Liver (tissue), 9 donors: ENCODE measurements around the gene AIDA. TPM values are rescaled to one million over a fixed set of nuclear protein-coding genes. Genes with fewer than 3 reads are reported as not detected.
A peak's percentile ranks its signal among the peaks of the same experiment; 100 is the strongest.

Experiments used
- DNase-seq: peaks from one replicate; pipeline ENCODE4 v3.0.0-alpha.2; 2017; ENCODE audit warnings: low spot score
- H3K27ac ChIP-seq, 2 donors: one replicate each; pipeline ENCODE4 v1.7.0; 2013; ENCODE audit warnings: inconsistent platforms in 2 of 2, low read length in 2 of 2, control low read depth in 1 of 2, low read depth in 1 of 2, mild to moderate bottlenecking in 1 of 2
- H3K27me3 ChIP-seq, 4 donors: one replicate each; pipeline versions ENCODE4 v1.6.1 to v1.7.0; 2013; ENCODE audit warnings: low read length in 3 of 4, inconsistent platforms in 1 of 4, mild to moderate bottlenecking in 1 of 4, moderate library complexity in 1 of 4; ENCODE audit not compliant: control insufficient read depth in 4 of 4, insufficient read depth in 4 of 4
- H3K36me3 ChIP-seq, 4 donors: one replicate each; pipeline versions ENCODE4 v1.6.1 to v1.7.0; 2013; ENCODE audit warnings: low read length in 3 of 4, mild to moderate bottlenecking in 3 of 4, low read depth in 1 of 4, moderate library complexity in 1 of 4; ENCODE audit not compliant: control insufficient read depth in 4 of 4, insufficient read depth in 3 of 4
- H3K4me1 ChIP-seq, 4 donors: one replicate each; pipeline versions ENCODE4 v1.6.1 to v1.7.0; 2013; ENCODE audit warnings: low read length in 3 of 4, mild to moderate bottlenecking in 3 of 4, moderate library complexity in 1 of 4; ENCODE audit not compliant: control insufficient read depth in 4 of 4, insufficient read depth in 4 of 4
- H3K4me3 ChIP-seq, 3 donors: one replicate each; pipeline versions ENCODE4 v1.6.1 to v1.7.0; 2013; ENCODE audit warnings: low read length in 3 of 3, control low read depth in 1 of 3, low read depth in 1 of 3, mild to moderate bottlenecking in 1 of 3
- H3K9ac ChIP-seq, 2 donors: one replicate each; pipeline ENCODE4 v1.7.0; 2013; ENCODE audit warnings: low read length in 2 of 2, mild to moderate bottlenecking in 2 of 2, moderate library complexity in 2 of 2, control low read depth in 1 of 2, low read depth in 1 of 2
- H3K9me3 ChIP-seq, 4 donors: one replicate each; pipeline versions ENCODE4 v1.6.1 to v1.7.0; 2013; ENCODE audit warnings: low read length in 3 of 4; ENCODE audit not compliant: control insufficient read depth in 4 of 4
- CTCF ChIP-seq: fragments of 150-350 bp; IDR thresholded peaks from 2 replicates; pipeline ENCODE4 v1.5.1; 2017; ENCODE audit warnings: improper control_type of control experiment, low read depth, low read length; ENCODE audit not compliant: missing input control
- EGR1 ChIP-seq, 2 donors: IDR thresholded peaks; 2 replicates each; pipeline ENCODE4 v1.6.1; 2016 to 2018; ENCODE audit warnings: antibody characterized with exemption in 2 of 2, low read depth in 2 of 2
- GABPA ChIP-seq, 2 donors: IDR thresholded peaks in 1 of 2; conservative IDR thresholded peaks in 1 of 2; 2 replicates each; pipeline ENCODE4 v1.6.1; 2016; ENCODE audit warnings: antibody characterized with exemption in 2 of 2, mild to moderate bottlenecking in 1 of 2, moderate library complexity in 1 of 2
- HNF4A ChIP-seq, 2 donors: conservative IDR thresholded peaks; 2 replicates each; pipeline ENCODE4 v1.6.1; 2016; ENCODE audit warnings: antibody characterized with exemption in 2 of 2, mild to moderate bottlenecking in 2 of 2
- HNF4G ChIP-seq: IDR thresholded peaks from 2 replicates; pipeline ENCODE4 v1.6.1; 2016; ENCODE audit warnings: antibody characterized with exemption
- NR2F2 ChIP-seq: IDR thresholded peaks from 2 replicates; pipeline ENCODE4 v1.6.1; 2016; ENCODE audit warnings: antibody characterized with exemption
- RAD21 ChIP-seq, 2 donors: IDR thresholded peaks; 2 replicates each; pipeline ENCODE4 v1.6.1; 2016; ENCODE audit warnings: antibody characterized with exemption in 2 of 2, mild to moderate bottlenecking in 2 of 2
- RXRA ChIP-seq, 2 donors: IDR thresholded peaks; 2 replicates each; pipeline ENCODE4 v1.6.1; 2017 to 2018; ENCODE audit warnings: antibody characterized with exemption in 2 of 2, mild to moderate bottlenecking in 1 of 2
- TAF1 ChIP-seq: conservative IDR thresholded peaks from 2 replicates; pipeline ENCODE4 v1.6.1; 2016; ENCODE audit warnings: antibody characterized with exemption, mild to moderate bottlenecking
- WGBS: extraction: QIAGEN DNeasy Blood & Tissue Kit; methylation state at CpG from one replicate; pipeline ENCODE4 v1.1.7; 2013; 5-methylcytosine and 5-hydroxymethylcytosine counted together
- polyA plus RNA-seq, 2 donors: library from polyadenylated mRNA; stranded (reverse) in 1 of 2; unstranded in 1 of 2; fragments of 200-250 nt in 1 of 2; fragments of >200 nt in 1 of 2; fragmentation: Nextera tagmentation in 1 of 2; extraction: Ambion mirVana in 1 of 2; gene quantifications; one replicate each; pipeline versions ENCODE4 v1.2.1 to v1.2.3, GENCODE V29; 2013 to 2015
- total RNA-seq, 2 donors: library from RNA; depleted of rRNA; stranded (reverse); fragments of >200 nt; gene quantifications; one replicate each; pipeline ENCODE4 v1.2.3, GENCODE V29; 2014
- TF ChIP-seq, protein P1 (sequence below): IDR thresholded peaks from 2 replicates; pipeline ENCODE4 v1.6.1; 2016; ENCODE audit warnings: antibody characterized with exemption, mild to moderate bottlenecking
- donor health status: healthy.
- donor health status: healthy.
- donor health status: healthy.
- donor health status: healthy.
- donor health status: healthy.

Gene AIDA
- total and polyA plus RNA-seq, 4 donors = 9.3 to 48.2 (median 21.5) TPM

- no peak for DNase-seq
- Histone ChIP-seq H3K4me3 (no peak overlapping the region), H3K9me3 (no peaks in the 10 kb centered on the region), H3K27me3 (no peaks in the 10 kb centered on the region), H3K27ac (no peak overlapping the region), H3K36me3 (peaks cover 0 to 15% (median 4%) of the 10 kb centered on the region in 4 donors), H3K9ac (no peak overlapping the region), H3K4me1 (no peaks in the 10 kb centered on the region)
- TF ChIP-seq CTCF = no peak
- peak; percentile 73 to 77 for TF ChIP-seq HNF4A (conservative IDR thresholded peaks at IDR 0.05)
- peak; percentile 37 for TF ChIP-seq HNF4G
- peak in 1 of 2 donors; percentile 13 for TF ChIP-seq RAD21 (IDR thresholded peaks at IDR 0.05)
- TF ChIP-seq NR2F2 = peak; percentile 54
- TF ChIP-seq RXRA (IDR thresholded peaks at IDR 0.05) = peak; percentile 42 to 62
- TF ChIP-seq, protein P1, sequence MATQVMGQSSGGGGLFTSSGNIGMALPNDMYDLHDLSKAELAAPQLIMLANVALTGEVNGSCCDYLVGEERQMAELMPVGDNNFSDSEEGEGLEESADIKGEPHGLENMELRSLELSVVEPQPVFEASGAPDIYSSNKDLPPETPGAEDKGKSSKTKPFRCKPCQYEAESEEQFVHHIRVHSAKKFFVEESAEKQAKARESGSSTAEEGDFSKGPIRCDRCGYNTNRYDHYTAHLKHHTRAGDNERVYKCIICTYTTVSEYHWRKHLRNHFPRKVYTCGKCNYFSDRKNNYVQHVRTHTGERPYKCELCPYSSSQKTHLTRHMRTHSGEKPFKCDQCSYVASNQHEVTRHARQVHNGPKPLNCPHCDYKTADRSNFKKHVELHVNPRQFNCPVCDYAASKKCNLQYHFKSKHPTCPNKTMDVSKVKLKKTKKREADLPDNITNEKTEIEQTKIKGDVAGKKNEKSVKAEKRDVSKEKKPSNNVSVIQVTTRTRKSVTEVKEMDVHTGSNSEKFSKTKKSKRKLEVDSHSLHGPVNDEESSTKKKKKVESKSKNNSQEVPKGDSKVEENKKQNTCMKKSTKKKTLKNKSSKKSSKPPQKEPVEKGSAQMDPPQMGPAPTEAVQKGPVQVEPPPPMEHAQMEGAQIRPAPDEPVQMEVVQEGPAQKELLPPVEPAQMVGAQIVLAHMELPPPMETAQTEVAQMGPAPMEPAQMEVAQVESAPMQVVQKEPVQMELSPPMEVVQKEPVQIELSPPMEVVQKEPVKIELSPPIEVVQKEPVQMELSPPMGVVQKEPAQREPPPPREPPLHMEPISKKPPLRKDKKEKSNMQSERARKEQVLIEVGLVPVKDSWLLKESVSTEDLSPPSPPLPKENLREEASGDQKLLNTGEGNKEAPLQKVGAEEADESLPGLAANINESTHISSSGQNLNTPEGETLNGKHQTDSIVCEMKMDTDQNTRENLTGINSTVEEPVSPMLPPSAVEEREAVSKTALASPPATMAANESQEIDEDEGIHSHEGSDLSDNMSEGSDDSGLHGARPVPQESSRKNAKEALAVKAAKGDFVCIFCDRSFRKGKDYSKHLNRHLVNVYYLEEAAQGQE = no peak
- WGBS = 82% methylated on average over 1 of the region's 1 CpG
These were observed 27.6 kb upstream of the AIDA start for GRCh38 chr1:222739929-222740328.

DNA sequence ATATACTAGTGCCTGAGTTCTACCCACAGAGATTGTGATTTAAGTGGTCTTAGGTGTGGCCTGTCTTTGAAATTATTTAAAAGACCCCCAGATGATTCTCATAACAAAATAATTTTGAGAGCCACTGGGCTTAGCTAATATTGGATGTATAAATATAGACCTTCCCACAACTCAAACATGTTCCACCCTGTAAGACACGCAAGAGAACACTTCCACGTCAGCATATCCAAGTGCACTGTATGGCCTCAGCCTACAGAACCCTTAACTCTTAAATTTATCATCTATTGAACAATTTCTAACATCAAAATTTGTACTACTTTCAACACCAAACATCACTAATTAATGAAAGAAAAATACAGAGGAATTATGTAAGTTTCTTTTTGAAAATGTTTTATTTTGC is 27.2 kb upstream of the AIDA start:
- no peaks in the 10 kb centered on the region for H3K4me1 ChIP-seq
- TF ChIP-seq TAF1 = no peak
- TF ChIP-seq NR2F2 = no peak
- TF ChIP-seq, protein P1 = no peak
- TF ChIP-seq RAD21 (IDR thresholded peaks at IDR 0.05) = no peak
- no peak for TF ChIP-seq EGR1 (IDR thresholded peaks at IDR 0.05; ENCODE audit: low read depth in 2 of 2)
- no peak for TF ChIP-seq GABPA (IDR thresholded peaks at IDR 0.05 in 1 of 2, conservative IDR thresholded peaks at IDR 0.05 in 1 of 2)
- H3K4me3 ChIP-seq = no peak overlapping the region
- H3K36me3 ChIP-seq = peaks cover 0 to 20% (median 7%) of the 10 kb centered on the region in 4 donors
- H3K27ac ChIP-seq = no peak overlapping the region
- no peak overlapping the region for H3K9ac ChIP-seq
- no peak for DNase-seq
- H3K27me3 ChIP-seq = no peaks in the 10 kb centered on the region
- no peaks in the 10 kb centered on the region for H3K9me3 ChIP-seq
- WGBS = 88% methylated on average over 2 of the region's 2 CpGs
